ENCODE data around the gene DYSF. TPM values are rescaled to one million over a fixed set of nuclear protein-coding genes. Genes with fewer than 3 reads are reported as not detected.

DYSF gene
- total RNA-seq, 2 donors from 2014 or later, result 1.4 to 3.1 TPM

DNA sequence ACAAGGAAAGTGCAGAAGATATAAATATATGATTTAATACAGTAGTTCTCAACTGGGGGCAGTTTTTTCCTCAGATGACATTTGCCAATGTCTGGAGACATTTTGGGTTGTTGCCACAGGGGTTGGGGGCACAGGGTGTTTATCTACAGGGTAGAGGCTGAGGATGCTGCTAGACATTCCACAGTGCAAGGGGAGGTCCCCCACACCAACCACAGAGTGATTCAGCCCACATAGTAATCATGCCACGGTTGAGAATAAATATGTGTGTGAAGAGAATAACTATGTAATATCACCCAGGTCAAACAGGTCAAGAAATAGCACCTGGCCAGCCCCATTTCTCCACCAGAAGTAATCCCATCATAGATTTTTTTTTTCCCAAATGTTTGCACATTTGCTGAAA is 17.9 kb downstream of the DYSF start:
- no peak overlapping the region for H3K4me3 Mint-ChIP-seq
- H3K36me3 Mint-ChIP-seq (ENCODE audit: low read depth), result no peaks in the 10 kb centered on the region
- no CpG with 5 or more reads among the region's 1 CpG for WGBS, 2 experiments (ENCODE audit: insufficient coverage in 1 of 2, insufficient read length in 1 of 2)
- TF ChIP-seq, protein P1, sequence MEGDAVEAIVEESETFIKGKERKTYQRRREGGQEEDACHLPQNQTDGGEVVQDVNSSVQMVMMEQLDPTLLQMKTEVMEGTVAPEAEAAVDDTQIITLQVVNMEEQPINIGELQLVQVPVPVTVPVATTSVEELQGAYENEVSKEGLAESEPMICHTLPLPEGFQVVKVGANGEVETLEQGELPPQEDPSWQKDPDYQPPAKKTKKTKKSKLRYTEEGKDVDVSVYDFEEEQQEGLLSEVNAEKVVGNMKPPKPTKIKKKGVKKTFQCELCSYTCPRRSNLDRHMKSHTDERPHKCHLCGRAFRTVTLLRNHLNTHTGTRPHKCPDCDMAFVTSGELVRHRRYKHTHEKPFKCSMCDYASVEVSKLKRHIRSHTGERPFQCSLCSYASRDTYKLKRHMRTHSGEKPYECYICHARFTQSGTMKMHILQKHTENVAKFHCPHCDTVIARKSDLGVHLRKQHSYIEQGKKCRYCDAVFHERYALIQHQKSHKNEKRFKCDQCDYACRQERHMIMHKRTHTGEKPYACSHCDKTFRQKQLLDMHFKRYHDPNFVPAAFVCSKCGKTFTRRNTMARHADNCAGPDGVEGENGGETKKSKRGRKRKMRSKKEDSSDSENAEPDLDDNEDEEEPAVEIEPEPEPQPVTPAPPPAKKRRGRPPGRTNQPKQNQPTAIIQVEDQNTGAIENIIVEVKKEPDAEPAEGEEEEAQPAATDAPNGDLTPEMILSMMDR (conservative IDR thresholded peaks at IDR 0.05), result no peak
- Histone ChIP-seq H3K27ac (ENCODE audit: low read depth, low read length) (no peak overlapping the region), H3K9me3 (ENCODE audit: control insufficient read depth, low read length) (no peaks in the 10 kb centered on the region), H3K36me3 (ENCODE audit: control insufficient read depth, insufficient read depth, low read length) (no peaks in the 10 kb centered on the region), H3K9ac (ENCODE audit: extremely low read depth, low read length, poor library complexity, severe bottlenecking) (no peak overlapping the region), H3K4me3 (ENCODE audit: low read length) (no peak overlapping the region), H3K4me1 (ENCODE audit: control insufficient read depth, insufficient read depth, low read length) (no peaks in the 10 kb centered on the region), H3K27me3 (ENCODE audit: control insufficient read depth, insufficient read depth, low read length, poor library complexity, severe bottlenecking) (peaks cover 38% of the 10 kb centered on the region)
- no peak for DNase-seq
- no peaks in the 10 kb centered on the region for H3K9me3 Mint-ChIP-seq
- peaks cover 40% of the 10 kb centered on the region for H3K27me3 Mint-ChIP-seq (ENCODE audit: insufficient read depth)
- peaks cover 6% of the 10 kb centered on the region for H3K4me1 Mint-ChIP-seq
- H3K27ac Mint-ChIP-seq, result no peak overlapping the region

DNA sequence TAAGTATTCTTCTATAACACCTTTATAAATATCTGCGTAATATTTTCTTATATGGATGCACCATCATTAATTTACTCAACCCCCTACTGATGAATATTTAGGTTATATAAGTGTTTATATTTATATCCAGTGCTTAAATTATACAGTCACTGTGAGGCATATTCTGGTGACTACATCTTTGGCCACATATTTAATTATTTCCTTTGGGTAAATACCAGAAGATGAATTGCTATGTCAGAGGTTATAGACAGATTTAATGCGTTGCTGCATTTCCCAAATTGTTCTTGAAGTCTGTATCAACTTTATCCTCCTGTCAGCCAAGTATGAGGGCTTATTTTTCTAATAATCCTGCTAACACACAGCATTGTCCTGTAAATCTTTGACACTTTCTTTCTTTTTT is 18.7 kb downstream of the DYSF start:
- Mint-ChIP-seq H3K4me1 (peaks cover 5% of the 10 kb centered on the region), H3K9me3 (no peaks in the 10 kb centered on the region), H3K36me3 (ENCODE audit: low read depth) (no peaks in the 10 kb centered on the region), H3K27ac (no peak overlapping the region), H3K27me3 (ENCODE audit: insufficient read depth) (peaks cover 37% of the 10 kb centered on the region), H3K4me3 (no peak overlapping the region)
- Histone ChIP-seq H3K4me1 (ENCODE audit: control insufficient read depth, insufficient read depth, low read length) (no peaks in the 10 kb centered on the region), H3K36me3 (ENCODE audit: control insufficient read depth, insufficient read depth, low read length) (no peaks in the 10 kb centered on the region), H3K9me3 (ENCODE audit: control insufficient read depth, low read length) (no peaks in the 10 kb centered on the region), H3K27me3 (ENCODE audit: control insufficient read depth, insufficient read depth, low read length, poor library complexity, severe bottlenecking) (peaks cover 31% of the 10 kb centered on the region), H3K4me3 (ENCODE audit: low read length) (no peak overlapping the region), H3K27ac (ENCODE audit: low read depth, low read length) (no peak overlapping the region), H3K9ac (ENCODE audit: extremely low read depth, low read length, poor library complexity, severe bottlenecking) (no peak overlapping the region)
- WGBS, 2 experiments (ENCODE audit: insufficient coverage in 1 of 2, insufficient read length in 1 of 2), result 94 to 100% methylated on average over 1 of the region's 2 CpGs
- TF ChIP-seq, protein P1 (conservative IDR thresholded peaks at IDR 0.05), result no peak
- DNase-seq, result no peak

DNA sequence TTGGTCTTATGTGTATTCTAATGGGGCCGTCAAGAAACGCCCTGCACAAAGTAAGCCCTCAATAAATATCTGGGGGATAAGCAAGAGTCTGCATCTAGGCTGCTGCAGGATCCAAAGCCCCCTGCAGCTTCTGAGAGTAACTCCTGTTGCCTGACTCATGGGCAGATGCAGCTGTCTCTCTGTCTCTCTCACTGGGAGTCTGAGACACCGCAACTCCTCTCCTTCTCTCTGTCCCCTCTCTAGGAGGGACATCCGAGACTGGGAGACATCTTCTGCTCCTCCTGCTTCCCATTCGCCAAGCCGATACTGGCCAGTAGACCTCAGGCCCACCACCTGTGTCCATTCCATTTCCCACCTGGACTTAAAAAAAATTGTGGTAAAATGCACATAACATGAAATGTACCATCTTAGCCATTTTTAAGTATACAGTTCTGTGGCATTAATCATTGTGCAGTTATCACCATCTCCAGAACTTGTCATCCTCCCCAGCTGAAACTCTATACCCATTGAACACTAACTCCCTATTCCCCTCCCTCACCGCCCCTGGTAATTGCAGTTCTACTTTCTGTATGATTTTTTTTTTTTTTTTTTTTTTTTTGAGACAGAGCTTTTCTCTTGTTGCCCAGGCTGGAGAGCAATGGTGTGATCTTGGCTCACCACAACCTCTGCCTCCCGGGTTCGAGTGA is 20.1 kb downstream of the DYSF start:
- no peak for DNase-seq
- H3K27me3 ChIP-seq (ENCODE audit: control insufficient read depth, insufficient read depth, low read length, poor library complexity, severe bottlenecking), result peaks cover 16% of the 10 kb centered on the region
- no peak overlapping the region for H3K27ac ChIP-seq (ENCODE audit: low read depth, low read length)
- H3K27ac Mint-ChIP-seq, result no peak overlapping the region
- H3K9me3 Mint-ChIP-seq, result no peaks in the 10 kb centered on the region
- no peak overlapping the region for H3K4me3 ChIP-seq (ENCODE audit: low read length)
- no peaks in the 10 kb centered on the region for H3K4me1 Mint-ChIP-seq
- H3K4me1 ChIP-seq (ENCODE audit: control insufficient read depth, insufficient read depth, low read length), result no peaks in the 10 kb centered on the region
- 85 to 95% methylated on average over 5 to 8 of the region's 9 CpGs for WGBS, 2 experiments (ENCODE audit: insufficient coverage in 1 of 2, insufficient read length in 1 of 2)
- peaks cover 24% of the 10 kb centered on the region for H3K27me3 Mint-ChIP-seq (ENCODE audit: insufficient read depth)
- no peaks in the 10 kb centered on the region for H3K9me3 ChIP-seq (ENCODE audit: control insufficient read depth, low read length)
- H3K4me3 Mint-ChIP-seq, result no peak overlapping the region
- no peaks in the 10 kb centered on the region for H3K36me3 ChIP-seq (ENCODE audit: control insufficient read depth, insufficient read depth, low read length)
- no peak overlapping the region for H3K9ac ChIP-seq (ENCODE audit: extremely low read depth, low read length, poor library complexity, severe bottlenecking)
- no peaks in the 10 kb centered on the region for H3K36me3 Mint-ChIP-seq (ENCODE audit: low read depth)
- TF ChIP-seq, protein P1 (conservative IDR thresholded peaks at IDR 0.05), result no peak

Data from endodermal cell (in vitro differentiated cells).